ELF-1 (cell line): ENCODE data around the gene VWA8.
A peak's percentile ranks its signal among the peaks of the same experiment; 100 is the strongest.
"Not testable (repeated sequence)": the region's sequence is repeated elsewhere in the genome, so short reads cannot be mapped to it uniquely, and the experiment has no call there.

Experiments
- DNase-seq: peaks from one replicate; pipeline ENCODE4 v3.0.0-alpha.2; 2016; ENCODE audit warnings: low read depth, low spot score

The VWA8 gene

GRCh38 chr13:41966671-41967070 is 5.8 kb upstream of the VWA8 start:
- no peak for DNase-seq

GRCh38 chr13:41962994-41963393 is 2.1 kb upstream of the VWA8 start:
- no peak for DNase-seq

GRCh38 chr13:41961466-41961760 is 504 bp upstream of the VWA8 start:
- DNase-seq = no peak

- DNase-seq = no peak
Measured at GRCh38 chr13:41960211-41960636, 685 bp downstream of the VWA8 start.

- DNase-seq = no peak
Measured at GRCh38 chr13:41956272-41956671, 4.6 kb downstream of the VWA8 start.

- no peak for DNase-seq
Measured at GRCh38 chr13:41955605-41956004, 5.3 kb downstream of the VWA8 start.

GRCh38 chr13:41954226-41954625 is 6.7 kb downstream of the VWA8 start:
- no peak for DNase-seq

- DNase-seq = no peak
Measured at GRCh38 chr13:41952749-41953148, 8.2 kb downstream of the VWA8 start.

GRCh38 chr13:41949104-41949503 is 11.8 kb downstream of the VWA8 start:
- not testable (repeated sequence) for DNase-seq

GRCh38 chr13:41945926-41946325 is 15.0 kb downstream of the VWA8 start:
- no peak for DNase-seq

GRCh38 chr13:41944635-41945397 is 16.1 kb downstream of the VWA8 start:
- DNase-seq = no peak

- no peak for DNase-seq
Measured at GRCh38 chr13:41944229-41944628, 16.7 kb downstream of the VWA8 start.

- peak; percentile 45 for DNase-seq
Measured at GRCh38 chr13:41942462-41943094, 18.3 kb downstream of the VWA8 start.

GRCh38 chr13:41941174-41941573 is 19.7 kb downstream of the VWA8 start:
- DNase-seq = no peak

- no peak for DNase-seq
Measured at GRCh38 chr13:41939398-41939797, 21.5 kb downstream of the VWA8 start.

- no peak for DNase-seq
Measured at GRCh38 chr13:41938918-41939317, 22.0 kb downstream of the VWA8 start.

- no peak for DNase-seq
Measured at GRCh38 chr13:41937388-41937787, 23.5 kb downstream of the VWA8 start.

GRCh38 chr13:41935501-41935900 is 25.4 kb downstream of the VWA8 start:
- DNase-seq = no peak

- DNase-seq = no peak
Measured at GRCh38 chr13:41934994-41935393, 25.9 kb downstream of the VWA8 start.

- DNase-seq = no peak
Measured at GRCh38 chr13:41934120-41934519, 26.8 kb downstream of the VWA8 start.

GRCh38 chr13:41931337-41931736 is 29.6 kb downstream of the VWA8 start:
- DNase-seq = no peak

GRCh38 chr13:41930154-41930553 is 30.8 kb downstream of the VWA8 start:
- no peak for DNase-seq

- no peak for DNase-seq
Measured at GRCh38 chr13:41928323-41928722, 32.6 kb downstream of the VWA8 start.

GRCh38 chr13:41925014-41925413 is 35.9 kb downstream of the VWA8 start:
- no peak for DNase-seq
